Spleen (tissue), 7 donors: ENCODE measurements around the gene IGSF23.

ENCODE experiments used
- POLR2A ChIP-seq, 3 donors: fragments of 450-650 bp; IDR thresholded peaks; one replicate each; pipeline ENCODE4 v1.5.1; 2017; ENCODE audit warnings: antibody characterized with exemption in 3 of 3, mild to moderate bottlenecking in 1 of 3
- TF ChIP-seq, protein P1 (sequence below), 11 experiments: fragments of 200-600 bp in 7 of 11; fragments of 450-650 bp in 4 of 11; sonication (generic) in 4 of 11; IDR thresholded peaks in 8 of 11; conservative IDR thresholded peaks in 3 of 11; 1 replicate in 7 of 11; 2 replicates in 4 of 11; pipeline versions ENCODE4 v1.4.0 to v1.8.0; 2016 to 2021; ENCODE audit warnings: antibody characterized with exemption in 11 of 11, inconsistent platforms in 4 of 11, mild to moderate bottlenecking in 1 of 11
- donor health status: DM: no; HTN: no; CAD: no; lungs with moderate emphysema.
- donor health status: DM: no; HTN: no; CAD: no.
- donor health status: DM: no; HTN: no; CAD: no.

DNA sequence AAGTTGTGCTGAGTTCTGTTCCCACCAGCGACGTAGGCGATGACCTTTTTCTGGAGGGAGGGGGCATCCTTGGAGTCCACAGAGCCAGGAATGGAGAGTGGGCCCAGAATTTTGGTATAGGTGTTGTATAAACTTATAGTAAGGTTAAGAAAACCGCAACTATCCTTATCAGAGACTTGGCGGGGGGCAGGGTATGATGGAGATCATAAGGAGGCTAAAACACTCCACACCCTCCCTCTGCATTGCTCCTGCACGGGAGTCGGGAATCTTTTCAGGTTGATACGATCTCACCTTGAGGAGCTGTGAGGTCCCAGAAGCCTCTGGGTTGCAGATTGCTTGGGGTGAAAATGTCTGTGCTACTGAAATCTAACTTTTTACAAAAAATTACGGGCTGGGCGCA lies 51.6 kb downstream of the IGSF23 start:
- TF ChIP-seq, protein P1, sequence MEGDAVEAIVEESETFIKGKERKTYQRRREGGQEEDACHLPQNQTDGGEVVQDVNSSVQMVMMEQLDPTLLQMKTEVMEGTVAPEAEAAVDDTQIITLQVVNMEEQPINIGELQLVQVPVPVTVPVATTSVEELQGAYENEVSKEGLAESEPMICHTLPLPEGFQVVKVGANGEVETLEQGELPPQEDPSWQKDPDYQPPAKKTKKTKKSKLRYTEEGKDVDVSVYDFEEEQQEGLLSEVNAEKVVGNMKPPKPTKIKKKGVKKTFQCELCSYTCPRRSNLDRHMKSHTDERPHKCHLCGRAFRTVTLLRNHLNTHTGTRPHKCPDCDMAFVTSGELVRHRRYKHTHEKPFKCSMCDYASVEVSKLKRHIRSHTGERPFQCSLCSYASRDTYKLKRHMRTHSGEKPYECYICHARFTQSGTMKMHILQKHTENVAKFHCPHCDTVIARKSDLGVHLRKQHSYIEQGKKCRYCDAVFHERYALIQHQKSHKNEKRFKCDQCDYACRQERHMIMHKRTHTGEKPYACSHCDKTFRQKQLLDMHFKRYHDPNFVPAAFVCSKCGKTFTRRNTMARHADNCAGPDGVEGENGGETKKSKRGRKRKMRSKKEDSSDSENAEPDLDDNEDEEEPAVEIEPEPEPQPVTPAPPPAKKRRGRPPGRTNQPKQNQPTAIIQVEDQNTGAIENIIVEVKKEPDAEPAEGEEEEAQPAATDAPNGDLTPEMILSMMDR (IDR thresholded peaks at IDR 0.05 in 8 of 11, conservative IDR thresholded peaks at IDR 0.05 in 3 of 11), result no peak
- TF ChIP-seq POLR2A (IDR thresholded peaks at IDR 0.05), result no peak
